ENCODE measurements around the gene NFKBIA. TPM values are rescaled to one million over a fixed set of nuclear protein-coding genes. Genes with fewer than 3 reads are reported as not detected.

Gene NFKBIA
- total RNA-seq, 3 donors from 2014 or later, result 134 to 180 (median 153) TPM

- peaks cover 25% of the 10 kb centered on the region for H3K4me1 ChIP-seq (ENCODE audit: low read depth)
- no peak overlapping the region for H3K4me3 ChIP-seq
- no peak for TF ChIP-seq CTCF (IDR thresholded peaks at IDR 0.05)
- H3K36me3 ChIP-seq (ENCODE audit: low read depth), result no peaks in the 10 kb centered on the region
- no peak for DNase-seq
- intact Hi-C loops (cut with DNase I, micrococcal nuclease), result no loop called here
- no peak for ATAC-seq
- no peaks in the 10 kb centered on the region for H3K9me3 ChIP-seq
Measured at GRCh38 chr14:35387713-35388579, 16.6 kb downstream of the NFKBIA start.

- H3K4me3 ChIP-seq, result no peak overlapping the region
- DNase-seq (no peak), ATAC-seq (no peak)
- intact Hi-C loops (cut with DNase I, micrococcal nuclease), result no loop called here
- peaks cover 25% of the 10 kb centered on the region for H3K4me1 ChIP-seq (ENCODE audit: low read depth)
- TF ChIP-seq CTCF (IDR thresholded peaks at IDR 0.05), result no peak
- no peaks in the 10 kb centered on the region for H3K36me3 ChIP-seq (ENCODE audit: low read depth)
- no peaks in the 10 kb centered on the region for H3K9me3 ChIP-seq
Measured at GRCh38 chr14:35387219-35387618, 17.3 kb downstream of the NFKBIA start.

- Histone ChIP-seq H3K4me3 (no peak overlapping the region), H3K9me3 (no peaks in the 10 kb centered on the region), H3K4me1 (ENCODE audit: low read depth) (peaks cover 25% of the 10 kb centered on the region), H3K36me3 (ENCODE audit: low read depth) (no peaks in the 10 kb centered on the region)
- no peak for ATAC-seq
- intact Hi-C loops (cut with DNase I, micrococcal nuclease), result no loop called here
- no peak for TF ChIP-seq CTCF (IDR thresholded peaks at IDR 0.05)
- no peak for DNase-seq
Measured at GRCh38 chr14:35386673-35387125, 17.9 kb downstream of the NFKBIA start.

- ATAC-seq (peak; percentile 72), DNase-seq (peak; percentile 74 to 78 (median 77))
- Histone ChIP-seq H3K9me3 (no peaks in the 10 kb centered on the region), H3K4me1 (ENCODE audit: low read depth) (peaks cover 25% of the 10 kb centered on the region), H3K36me3 (ENCODE audit: low read depth) (no peaks in the 10 kb centered on the region), H3K4me3 (no peak overlapping the region)
- TF ChIP-seq CTCF (IDR thresholded peaks at IDR 0.05), result no peak
- intact Hi-C loops (cut with DNase I, micrococcal nuclease), result no loop called here
Measured at GRCh38 chr14:35385042-35385839, 19.3 kb downstream of the NFKBIA start.

- TF ChIP-seq CTCF (IDR thresholded peaks at IDR 0.05), result no peak
- DNase-seq (peak; percentile 65 to 76 (median 73)), ATAC-seq (peak; percentile 67)
- Histone ChIP-seq H3K9me3 (no peaks in the 10 kb centered on the region), H3K4me1 (ENCODE audit: low read depth) (peaks cover 25% of the 10 kb centered on the region), H3K4me3 (no peak overlapping the region), H3K36me3 (ENCODE audit: low read depth) (no peaks in the 10 kb centered on the region)
- intact Hi-C loops (cut with DNase I, micrococcal nuclease), result no loop called here
Measured at GRCh38 chr14:35384455-35385041, 20.0 kb downstream of the NFKBIA start.
